Measurements from ENCODE around the gene CLCN7.
"Not testable (repeated sequence)": the region's sequence is repeated elsewhere in the genome, so short reads cannot be mapped to it uniquely, and the experiment has no call there.

The CLCN7 gene

GRCh38 chr16:1487395-1488053 is 12.7 kb upstream of the CLCN7 start:
- no peak for DNase-seq (ENCODE audit: low spot score)

- no peak for DNase-seq (ENCODE audit: low spot score)
Observed at GRCh38 chr16:1486551-1487390, 11.9 kb upstream of the CLCN7 start.

- DNase-seq (ENCODE audit: low spot score) = no peak
Observed at GRCh38 chr16:1485847-1486496, 11.1 kb upstream of the CLCN7 start.

- no peak for DNase-seq (ENCODE audit: low spot score)
Observed at GRCh38 chr16:1481906-1482835, 7.3 kb upstream of the CLCN7 start.

- DNase-seq (ENCODE audit: low spot score) = not testable (repeated sequence)
Observed at GRCh38 chr16:1478937-1479336, 4.1 kb upstream of the CLCN7 start.

GRCh38 chr16:1477033-1477432 is 2.2 kb upstream of the CLCN7 start:
- DNase-seq (ENCODE audit: low spot score) = no peak

GRCh38 chr16:1475552-1476114 is 805 bp upstream of the CLCN7 start:
- DNase-seq (ENCODE audit: low spot score) = no peak

GRCh38 chr16:1474082-1474795 is 589 bp downstream of the CLCN7 start:
- DNase-seq (ENCODE audit: low spot score) = no peak

- DNase-seq (ENCODE audit: low spot score) = no peak
Observed at GRCh38 chr16:1472974-1473373, 1.9 kb downstream of the CLCN7 start.

- DNase-seq (ENCODE audit: low spot score) = no peak
Observed at GRCh38 chr16:1471569-1472194, 3.1 kb downstream of the CLCN7 start.

- DNase-seq (ENCODE audit: low spot score) = no peak
Observed at GRCh38 chr16:1470481-1471251, 4.2 kb downstream of the CLCN7 start.

- DNase-seq (ENCODE audit: low spot score) = no peak
Observed at GRCh38 chr16:1469693-1470201, 5.1 kb downstream of the CLCN7 start.

- DNase-seq (ENCODE audit: low spot score) = not testable (repeated sequence)
Observed at GRCh38 chr16:1469141-1469540, 5.7 kb downstream of the CLCN7 start.

GRCh38 chr16:1468426-1468810 is 6.4 kb downstream of the CLCN7 start:
- no peak for DNase-seq (ENCODE audit: low spot score)

- no peak for DNase-seq (ENCODE audit: low spot score)
Observed at GRCh38 chr16:1466968-1467521, 7.8 kb downstream of the CLCN7 start.

- no peak for DNase-seq (ENCODE audit: low spot score)
Observed at GRCh38 chr16:1466054-1466453, 8.8 kb downstream of the CLCN7 start.

- no peak for DNase-seq (ENCODE audit: low spot score)
Observed at GRCh38 chr16:1465567-1465915, 9.3 kb downstream of the CLCN7 start.

GRCh38 chr16:1464894-1465566 is 9.8 kb downstream of the CLCN7 start:
- DNase-seq (ENCODE audit: low spot score) = no peak
